ENCODE data around the gene IQSEC3.

IQSEC3 gene

DNA sequence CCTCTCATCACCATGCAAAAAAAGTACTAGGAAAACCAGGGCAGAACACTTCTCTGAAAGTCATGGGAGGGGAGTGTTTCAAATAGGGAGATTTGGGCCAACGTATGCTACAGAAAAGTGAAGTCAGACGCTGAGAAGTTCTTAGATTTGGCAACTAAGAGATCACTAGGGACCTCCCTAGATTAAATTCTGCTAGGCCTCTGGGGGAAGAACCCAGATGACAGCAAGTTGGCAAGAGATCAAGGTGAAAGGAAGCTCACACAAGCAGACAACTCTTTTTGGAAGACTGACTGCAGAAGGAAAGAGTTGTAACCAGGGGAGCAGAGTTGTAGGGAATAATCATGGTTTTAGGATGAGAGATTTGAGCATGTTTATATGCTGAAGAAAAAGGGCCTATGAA lies 20.7 kb downstream of the IQSEC3 start:
- no peak overlapping the region for H3K27ac ChIP-seq (ENCODE audit: poor library complexity, severe bottlenecking)
- H3K9me3 ChIP-seq (ENCODE audit: severe bottlenecking): no peaks in the 10 kb centered on the region
- H3K4me3 ChIP-seq (ENCODE audit: severe bottlenecking): no peak overlapping the region
- H3K36me3 ChIP-seq (ENCODE audit: low read depth): no peaks in the 10 kb centered on the region
- peaks cover 18% of the 10 kb centered on the region for H3K27me3 ChIP-seq (ENCODE audit: insufficient read depth, poor library complexity, severe bottlenecking)
- no peak for DNase-seq (ENCODE audit: low spot score)
- no peak for ATAC-seq (ENCODE audit: low read depth)
- TF ChIP-seq, protein P1, sequence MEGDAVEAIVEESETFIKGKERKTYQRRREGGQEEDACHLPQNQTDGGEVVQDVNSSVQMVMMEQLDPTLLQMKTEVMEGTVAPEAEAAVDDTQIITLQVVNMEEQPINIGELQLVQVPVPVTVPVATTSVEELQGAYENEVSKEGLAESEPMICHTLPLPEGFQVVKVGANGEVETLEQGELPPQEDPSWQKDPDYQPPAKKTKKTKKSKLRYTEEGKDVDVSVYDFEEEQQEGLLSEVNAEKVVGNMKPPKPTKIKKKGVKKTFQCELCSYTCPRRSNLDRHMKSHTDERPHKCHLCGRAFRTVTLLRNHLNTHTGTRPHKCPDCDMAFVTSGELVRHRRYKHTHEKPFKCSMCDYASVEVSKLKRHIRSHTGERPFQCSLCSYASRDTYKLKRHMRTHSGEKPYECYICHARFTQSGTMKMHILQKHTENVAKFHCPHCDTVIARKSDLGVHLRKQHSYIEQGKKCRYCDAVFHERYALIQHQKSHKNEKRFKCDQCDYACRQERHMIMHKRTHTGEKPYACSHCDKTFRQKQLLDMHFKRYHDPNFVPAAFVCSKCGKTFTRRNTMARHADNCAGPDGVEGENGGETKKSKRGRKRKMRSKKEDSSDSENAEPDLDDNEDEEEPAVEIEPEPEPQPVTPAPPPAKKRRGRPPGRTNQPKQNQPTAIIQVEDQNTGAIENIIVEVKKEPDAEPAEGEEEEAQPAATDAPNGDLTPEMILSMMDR (IDR thresholded peaks at IDR 0.05; ENCODE audit: poor library complexity, severe bottlenecking): no peak
- H3K4me1 ChIP-seq (ENCODE audit: insufficient read depth, poor library complexity, severe bottlenecking): no peaks in the 10 kb centered on the region

DNA sequence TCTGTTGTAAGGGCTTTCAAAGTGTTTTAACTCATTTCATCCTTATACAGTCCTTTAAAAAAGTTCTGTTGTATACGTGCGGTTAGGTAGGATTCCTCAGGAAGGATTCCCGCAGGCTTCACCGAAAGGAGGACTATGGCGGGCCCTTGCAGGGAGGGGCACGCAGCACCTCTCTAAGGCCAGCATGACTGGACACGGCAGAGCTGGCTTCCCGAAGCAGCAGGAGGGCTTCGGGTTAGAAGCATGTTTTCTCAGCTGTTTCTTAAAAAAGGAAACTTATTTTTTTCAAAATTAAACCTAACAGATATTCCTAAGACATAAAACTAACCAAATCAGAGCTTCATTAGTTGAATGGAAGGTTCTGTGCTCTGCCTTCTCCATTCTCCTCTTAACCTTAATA lies 21.3 kb downstream of the IQSEC3 start:
- Histone ChIP-seq H3K4me3 (ENCODE audit: severe bottlenecking) (no peak overlapping the region), H3K4me1 (ENCODE audit: insufficient read depth, poor library complexity, severe bottlenecking) (no peaks in the 10 kb centered on the region), H3K27me3 (ENCODE audit: insufficient read depth, poor library complexity, severe bottlenecking) (peaks cover 13% of the 10 kb centered on the region), H3K9me3 (ENCODE audit: severe bottlenecking) (no peaks in the 10 kb centered on the region), H3K27ac (ENCODE audit: poor library complexity, severe bottlenecking) (no peak overlapping the region), H3K36me3 (ENCODE audit: low read depth) (no peaks in the 10 kb centered on the region)
- TF ChIP-seq, protein P1 (IDR thresholded peaks at IDR 0.05; ENCODE audit: poor library complexity, severe bottlenecking): no peak
- ATAC-seq (ENCODE audit: low read depth) (no peak), DNase-seq (ENCODE audit: low spot score) (no peak)

DNA sequence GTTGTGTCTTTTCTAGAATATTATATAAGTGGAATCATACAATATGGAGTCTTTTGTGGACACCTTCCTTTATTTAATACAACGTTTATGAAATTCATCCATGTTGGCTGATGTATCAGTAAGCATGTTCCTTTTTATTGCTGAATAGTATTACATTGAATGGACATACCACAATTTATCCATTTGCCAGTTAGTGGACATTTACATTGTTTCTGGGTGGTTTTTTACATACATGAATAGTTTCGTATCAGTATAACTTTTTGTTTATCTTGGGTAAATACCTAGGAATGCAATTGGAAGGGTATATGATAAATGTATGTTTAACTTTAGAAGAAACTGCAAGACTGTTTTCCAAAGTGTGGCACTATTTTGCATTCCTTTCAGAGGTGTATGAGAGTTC lies 23.1 kb downstream of the IQSEC3 start:
- TF ChIP-seq, protein P1 (IDR thresholded peaks at IDR 0.05; ENCODE audit: poor library complexity, severe bottlenecking): no peak
- H3K27ac ChIP-seq (ENCODE audit: poor library complexity, severe bottlenecking): no peak overlapping the region
- no peak overlapping the region for H3K4me3 ChIP-seq (ENCODE audit: severe bottlenecking)
- no peaks in the 10 kb centered on the region for H3K9me3 ChIP-seq (ENCODE audit: severe bottlenecking)
- no peaks in the 10 kb centered on the region for H3K36me3 ChIP-seq (ENCODE audit: low read depth)
- H3K4me1 ChIP-seq (ENCODE audit: insufficient read depth, poor library complexity, severe bottlenecking): no peaks in the 10 kb centered on the region
- peaks cover 13% of the 10 kb centered on the region for H3K27me3 ChIP-seq (ENCODE audit: insufficient read depth, poor library complexity, severe bottlenecking)
- ATAC-seq (ENCODE audit: low read depth) (no peak), DNase-seq (ENCODE audit: low spot score) (no peak)

DNA sequence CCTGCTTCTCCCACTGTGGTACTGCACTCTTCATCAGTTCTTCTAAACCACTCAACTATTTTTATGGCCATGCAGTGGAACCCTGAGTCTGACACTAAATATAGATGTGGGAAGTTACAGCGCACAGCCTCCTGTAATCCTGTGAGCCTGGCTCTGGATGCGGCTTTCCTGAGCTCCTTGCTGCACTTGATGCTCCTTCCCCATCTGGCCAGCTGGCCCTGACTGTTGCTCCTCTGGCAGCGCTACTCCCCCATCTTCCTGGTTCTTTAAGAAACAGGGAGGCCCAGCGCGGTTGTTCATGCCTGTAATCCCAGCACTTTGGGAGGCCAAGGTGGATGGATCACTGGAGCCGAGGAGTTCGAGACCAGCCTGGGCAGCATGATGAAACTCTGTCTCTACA lies 24.6 kb downstream of the IQSEC3 start:
- ATAC-seq (ENCODE audit: low read depth) (no peak), DNase-seq (ENCODE audit: low spot score) (no peak)
- no peaks in the 10 kb centered on the region for H3K9me3 ChIP-seq (ENCODE audit: severe bottlenecking)
- H3K27me3 ChIP-seq (ENCODE audit: insufficient read depth, poor library complexity, severe bottlenecking): peaks cover 24% of the 10 kb centered on the region
- no peaks in the 10 kb centered on the region for H3K36me3 ChIP-seq (ENCODE audit: low read depth)
- no peaks in the 10 kb centered on the region for H3K4me1 ChIP-seq (ENCODE audit: insufficient read depth, poor library complexity, severe bottlenecking)
- TF ChIP-seq, protein P1 (IDR thresholded peaks at IDR 0.05; ENCODE audit: poor library complexity, severe bottlenecking): no peak
- no peak overlapping the region for H3K27ac ChIP-seq (ENCODE audit: poor library complexity, severe bottlenecking)
- no peak overlapping the region for H3K4me3 ChIP-seq (ENCODE audit: severe bottlenecking)

DNA sequence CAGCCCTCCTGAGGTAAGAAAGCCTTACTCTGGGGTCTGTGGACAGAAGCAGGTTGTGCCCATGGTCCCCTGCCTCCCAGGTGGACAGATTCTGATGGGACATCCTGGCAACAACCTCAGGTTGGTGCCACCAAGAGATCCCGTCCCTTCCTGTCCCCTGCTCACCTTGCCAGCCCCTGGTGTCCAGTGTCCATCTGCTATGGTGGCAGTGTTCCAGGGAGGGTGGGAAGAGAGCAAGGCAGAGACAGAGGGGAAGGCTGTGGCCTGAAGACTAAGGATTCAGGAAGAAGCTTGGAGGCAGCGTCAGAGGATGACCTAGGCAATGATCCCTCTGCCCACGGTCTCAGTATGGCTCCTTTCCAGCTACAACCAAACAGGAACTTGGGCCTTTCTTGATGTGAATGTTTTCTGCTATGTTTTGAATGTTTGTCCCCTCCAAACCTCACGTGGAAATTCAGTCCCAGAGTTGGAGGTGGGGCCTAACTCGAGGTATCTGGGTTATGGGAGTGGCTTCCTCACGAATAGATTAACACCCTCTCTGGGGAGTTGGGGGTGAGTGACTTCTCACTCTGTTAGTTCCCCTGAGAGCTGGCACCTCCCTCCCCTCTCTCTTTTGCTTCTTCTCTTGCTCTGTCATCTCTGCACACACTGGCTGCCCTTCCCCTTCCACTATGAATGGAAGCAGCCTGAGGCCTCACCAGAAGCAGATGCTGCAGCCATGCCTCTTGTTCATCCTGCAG lies 26.9 kb downstream of the IQSEC3 start:
- H3K4me3 ChIP-seq (ENCODE audit: severe bottlenecking): no peak overlapping the region
- ATAC-seq (ENCODE audit: low read depth): no peak
- TF ChIP-seq, protein P1 (IDR thresholded peaks at IDR 0.05; ENCODE audit: poor library complexity, severe bottlenecking): no peak

More for the DNA sequence above, 26.9 kb downstream of the IQSEC3 start:
- Histone ChIP-seq H3K27me3 (ENCODE audit: insufficient read depth, poor library complexity, severe bottlenecking) (peaks cover 22% of the 10 kb centered on the region), H3K4me1 (ENCODE audit: insufficient read depth, poor library complexity, severe bottlenecking) (no peaks in the 10 kb centered on the region), H3K27ac (ENCODE audit: poor library complexity, severe bottlenecking) (no peak overlapping the region), H3K36me3 (ENCODE audit: low read depth) (no peaks in the 10 kb centered on the region), H3K9me3 (ENCODE audit: severe bottlenecking) (no peaks in the 10 kb centered on the region)
- no peak for DNase-seq (ENCODE audit: low spot score)

Data from RWPE2 (cell line).